H1 (cell line): ENCODE measurements around the gene VDR.

ENCODE experiments used
- CHD2 ChIP-seq: IDR thresholded peaks from 2 replicates; pipeline ENCODE4 v1.6.1; 2012; ENCODE audit warnings: low read length, improper control_type of control experiment
- CREB1 ChIP-seq: IDR thresholded peaks from 2 replicates; pipeline ENCODE4 v1.6.1; 2012; ENCODE audit warnings: inconsistent platforms
- HDAC2 ChIP-seq, 2 experiments: fragments of 300-600 bp in 1 of 2; sonication (generic) in 1 of 2; IDR thresholded peaks; 2 replicates each; pipeline ENCODE4 v1.6.1; 2011 to 2012; ENCODE audit warnings: low read depth in 2 of 2, low read length in 2 of 2, mild to moderate bottlenecking in 2 of 2, moderate library complexity in 2 of 2, borderline replicate concordance in 1 of 2, inconsistent platforms in 1 of 2
- JUN ChIP-seq: IDR thresholded peaks from 2 replicates; pipeline ENCODE4 v1.6.1; 2011; ENCODE audit warnings: low read depth, mild to moderate bottlenecking, improper control_type of control experiment, low read length
- POLR2A ChIP-seq, 2 experiments: IDR thresholded peaks; 1 replicate in 1 of 2; 2 replicates in 1 of 2; pipeline ENCODE4 v1.6.1; 2011; ENCODE audit warnings: low read depth in 2 of 2, low read length in 2 of 2, mild to moderate bottlenecking in 2 of 2; ENCODE audit errors: control extremely low read depth in 1 of 2
- POLR2AphosphoS5 ChIP-seq: IDR thresholded peaks from 2 replicates; pipeline ENCODE4 v1.6.1; 2011; ENCODE audit warnings: low read depth, low read length
- SIX5 ChIP-seq: IDR thresholded peaks from 2 replicates; pipeline ENCODE4 v1.6.1; 2011; ENCODE audit warnings: mild to moderate bottlenecking, low read depth, low read length
- TAF1 ChIP-seq: IDR thresholded peaks from 2 replicates; pipeline ENCODE4 v1.6.1; 2011; ENCODE audit warnings: mild to moderate bottlenecking, low read depth, low read length
- YY1 ChIP-seq: IDR thresholded peaks from 2 replicates; pipeline ENCODE4 v1.6.1; 2011; ENCODE audit warnings: low read depth, mild to moderate bottlenecking, low read length
- TF ChIP-seq, protein P1 (sequence below), 3 experiments: IDR thresholded peaks; 1 replicate in 2 of 3; 2 replicates in 1 of 3; pipeline versions ENCODE4 v1.5.1 to v1.6.1; 2011; ENCODE audit warnings: low read length in 3 of 3, mild to moderate bottlenecking in 3 of 3, inconsistent platforms in 2 of 3, low read depth in 1 of 3, moderate library complexity in 1 of 3; ENCODE audit not compliant: insufficient read depth in 1 of 3; ENCODE audit errors: control extremely low read depth in 1 of 3
- TF ChIP-seq, protein P2 (sequence below): IDR thresholded peaks from 2 replicates; pipeline ENCODE4 v1.6.1; 2012; ENCODE audit warnings: inconsistent platforms
- TF ChIP-seq, protein P3 (sequence below): IDR thresholded peaks from 2 replicates; pipeline ENCODE4 v1.6.1; 2012; ENCODE audit warnings: low read length, inconsistent platforms

DNA sequence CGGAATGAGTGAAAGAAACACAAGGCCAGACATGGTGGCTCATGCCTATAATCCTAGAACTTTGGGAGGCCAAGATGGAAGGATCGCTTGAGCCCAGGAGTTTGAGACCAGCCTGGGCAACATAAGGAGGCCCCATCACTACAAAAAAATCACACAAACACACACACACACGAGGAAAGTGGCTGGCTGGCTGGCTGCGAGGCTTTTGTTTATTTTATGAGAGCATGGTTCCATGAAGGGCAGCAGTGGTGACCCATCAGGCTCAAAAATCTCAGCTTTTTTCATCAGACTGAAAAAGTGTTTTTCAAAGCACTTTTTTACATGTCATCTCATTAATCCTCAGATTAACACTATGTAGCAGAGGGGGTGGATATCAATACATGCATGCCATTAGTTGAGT lies 27.7 kb downstream of the VDR start:
- no peak for TF ChIP-seq POLR2AphosphoS5
- TF ChIP-seq CREB1 = no peak
- TF ChIP-seq, protein P1, sequence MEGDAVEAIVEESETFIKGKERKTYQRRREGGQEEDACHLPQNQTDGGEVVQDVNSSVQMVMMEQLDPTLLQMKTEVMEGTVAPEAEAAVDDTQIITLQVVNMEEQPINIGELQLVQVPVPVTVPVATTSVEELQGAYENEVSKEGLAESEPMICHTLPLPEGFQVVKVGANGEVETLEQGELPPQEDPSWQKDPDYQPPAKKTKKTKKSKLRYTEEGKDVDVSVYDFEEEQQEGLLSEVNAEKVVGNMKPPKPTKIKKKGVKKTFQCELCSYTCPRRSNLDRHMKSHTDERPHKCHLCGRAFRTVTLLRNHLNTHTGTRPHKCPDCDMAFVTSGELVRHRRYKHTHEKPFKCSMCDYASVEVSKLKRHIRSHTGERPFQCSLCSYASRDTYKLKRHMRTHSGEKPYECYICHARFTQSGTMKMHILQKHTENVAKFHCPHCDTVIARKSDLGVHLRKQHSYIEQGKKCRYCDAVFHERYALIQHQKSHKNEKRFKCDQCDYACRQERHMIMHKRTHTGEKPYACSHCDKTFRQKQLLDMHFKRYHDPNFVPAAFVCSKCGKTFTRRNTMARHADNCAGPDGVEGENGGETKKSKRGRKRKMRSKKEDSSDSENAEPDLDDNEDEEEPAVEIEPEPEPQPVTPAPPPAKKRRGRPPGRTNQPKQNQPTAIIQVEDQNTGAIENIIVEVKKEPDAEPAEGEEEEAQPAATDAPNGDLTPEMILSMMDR (IDR thresholded peaks at IDR 0.05; ENCODE audit: control extremely low read depth in 1 of 3, insufficient read depth in 1 of 3, low read depth in 1 of 3, low read length in 3 of 3) = no peak
- no peak for TF ChIP-seq HDAC2 (IDR thresholded peaks at IDR 0.05; ENCODE audit: borderline replicate concordance in 1 of 2, low read depth in 2 of 2, low read length in 2 of 2)
- TF ChIP-seq, protein P2, sequence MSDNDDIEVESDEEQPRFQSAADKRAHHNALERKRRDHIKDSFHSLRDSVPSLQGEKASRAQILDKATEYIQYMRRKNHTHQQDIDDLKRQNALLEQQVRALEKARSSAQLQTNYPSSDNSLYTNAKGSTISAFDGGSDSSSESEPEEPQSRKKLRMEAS = no peak
- TF ChIP-seq, protein P3, sequence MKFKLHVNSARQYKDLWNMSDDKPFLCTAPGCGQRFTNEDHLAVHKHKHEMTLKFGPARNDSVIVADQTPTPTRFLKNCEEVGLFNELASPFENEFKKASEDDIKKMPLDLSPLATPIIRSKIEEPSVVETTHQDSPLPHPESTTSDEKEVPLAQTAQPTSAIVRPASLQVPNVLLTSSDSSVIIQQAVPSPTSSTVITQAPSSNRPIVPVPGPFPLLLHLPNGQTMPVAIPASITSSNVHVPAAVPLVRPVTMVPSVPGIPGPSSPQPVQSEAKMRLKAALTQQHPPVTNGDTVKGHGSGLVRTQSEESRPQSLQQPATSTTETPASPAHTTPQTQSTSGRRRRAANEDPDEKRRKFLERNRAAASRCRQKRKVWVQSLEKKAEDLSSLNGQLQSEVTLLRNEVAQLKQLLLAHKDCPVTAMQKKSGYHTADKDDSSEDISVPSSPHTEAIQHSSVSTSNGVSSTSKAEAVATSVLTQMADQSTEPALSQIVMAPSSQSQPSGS = no peak
- TF ChIP-seq POLR2A (IDR thresholded peaks at IDR 0.05; ENCODE audit: control extremely low read depth in 1 of 2, low read depth in 2 of 2, low read length in 2 of 2) = no peak
- no peak for TF ChIP-seq CHD2
- no peak for TF ChIP-seq YY1
- TF ChIP-seq JUN = no peak
- no peak for TF ChIP-seq TAF1
- no peak for TF ChIP-seq SIX5
